Medulla oblongata (tissue), 1 donor: Measurements from ENCODE around the gene FBXO31.

Experiments used
- DNase-seq: peaks from one replicate; pipeline ENCODE4 v3.0.0-alpha.2; 2015; ENCODE audit errors: extremely low spot score

Gene FBXO31

DNA sequence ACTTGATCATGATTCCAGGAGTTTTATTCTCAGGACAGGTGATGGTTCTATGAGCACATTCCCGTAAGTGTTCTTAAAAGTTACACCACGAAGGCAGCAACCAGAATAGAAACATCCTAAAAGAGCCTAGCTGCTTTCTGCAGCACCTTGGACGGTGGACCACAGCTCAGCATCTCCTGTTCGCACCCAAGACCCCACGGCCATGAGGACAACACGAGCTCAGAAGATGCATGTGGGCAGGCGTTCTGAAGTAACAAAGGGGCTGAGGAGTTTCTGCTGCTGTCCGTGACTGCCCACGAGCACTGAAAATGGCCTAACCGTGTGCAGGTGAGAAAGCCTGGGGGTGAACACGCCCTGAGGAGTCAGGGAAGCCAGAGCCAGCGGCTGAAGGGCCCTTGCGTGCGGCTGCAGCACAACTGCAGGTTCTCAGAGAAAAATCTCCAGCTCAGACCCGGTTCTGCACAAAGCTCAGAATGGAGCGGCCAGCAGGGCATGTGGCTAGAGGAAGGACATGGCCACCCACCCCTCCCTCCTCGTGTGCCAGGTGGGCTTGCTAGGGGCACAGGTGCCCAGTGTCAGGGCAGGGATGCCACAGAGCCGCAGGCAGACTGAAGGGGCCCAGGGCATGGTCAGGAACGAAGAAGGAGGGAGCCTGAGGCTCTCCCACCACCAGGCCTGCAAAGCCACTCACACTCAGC lies 55.6 kb downstream of the FBXO31 start:
- no peak for DNase-seq

DNA sequence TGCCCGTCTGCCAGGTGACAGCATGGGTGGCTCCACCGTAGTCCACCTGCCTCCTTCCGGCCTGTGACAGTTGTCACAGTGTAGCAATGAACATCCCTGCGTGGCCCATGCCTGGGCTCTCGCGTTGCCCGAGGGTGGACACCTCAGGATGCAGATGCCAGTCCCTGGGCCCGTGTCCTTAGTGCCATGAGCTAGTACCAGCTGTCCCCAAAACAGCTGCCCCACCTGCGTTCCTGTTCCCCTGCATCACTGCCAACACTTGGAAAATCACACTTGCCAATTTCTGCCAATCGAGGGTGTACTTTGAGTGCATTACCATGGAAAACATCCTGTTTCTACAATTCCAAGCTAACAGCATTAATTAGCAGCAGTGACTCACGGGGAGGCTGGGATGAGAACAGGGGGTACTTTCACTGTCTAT lies 57.4 kb downstream of the FBXO31 start:
- DNase-seq, result no peak

DNA sequence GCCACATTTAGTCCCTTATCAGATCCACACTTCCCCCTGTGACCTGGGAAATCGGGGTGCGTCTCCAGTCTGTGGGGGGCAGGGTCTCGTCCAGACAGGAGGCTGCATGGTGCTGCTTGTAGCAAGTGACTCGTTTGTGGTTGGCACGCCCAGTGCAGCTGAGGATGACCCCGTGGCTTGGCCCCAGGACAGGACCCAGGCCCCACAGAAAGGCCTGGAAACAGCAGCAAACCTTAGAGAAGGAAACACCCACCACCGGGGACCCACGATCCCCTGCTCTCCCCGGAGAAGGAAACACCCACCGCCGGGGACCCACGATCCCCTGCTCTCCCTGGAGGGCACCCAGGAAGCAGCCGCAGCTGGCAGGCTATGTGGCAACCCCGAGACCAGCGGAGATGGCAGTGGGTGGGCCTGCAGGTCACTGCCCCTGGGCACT lies 58.1 kb downstream of the FBXO31 start:
- DNase-seq, result no peak

DNA sequence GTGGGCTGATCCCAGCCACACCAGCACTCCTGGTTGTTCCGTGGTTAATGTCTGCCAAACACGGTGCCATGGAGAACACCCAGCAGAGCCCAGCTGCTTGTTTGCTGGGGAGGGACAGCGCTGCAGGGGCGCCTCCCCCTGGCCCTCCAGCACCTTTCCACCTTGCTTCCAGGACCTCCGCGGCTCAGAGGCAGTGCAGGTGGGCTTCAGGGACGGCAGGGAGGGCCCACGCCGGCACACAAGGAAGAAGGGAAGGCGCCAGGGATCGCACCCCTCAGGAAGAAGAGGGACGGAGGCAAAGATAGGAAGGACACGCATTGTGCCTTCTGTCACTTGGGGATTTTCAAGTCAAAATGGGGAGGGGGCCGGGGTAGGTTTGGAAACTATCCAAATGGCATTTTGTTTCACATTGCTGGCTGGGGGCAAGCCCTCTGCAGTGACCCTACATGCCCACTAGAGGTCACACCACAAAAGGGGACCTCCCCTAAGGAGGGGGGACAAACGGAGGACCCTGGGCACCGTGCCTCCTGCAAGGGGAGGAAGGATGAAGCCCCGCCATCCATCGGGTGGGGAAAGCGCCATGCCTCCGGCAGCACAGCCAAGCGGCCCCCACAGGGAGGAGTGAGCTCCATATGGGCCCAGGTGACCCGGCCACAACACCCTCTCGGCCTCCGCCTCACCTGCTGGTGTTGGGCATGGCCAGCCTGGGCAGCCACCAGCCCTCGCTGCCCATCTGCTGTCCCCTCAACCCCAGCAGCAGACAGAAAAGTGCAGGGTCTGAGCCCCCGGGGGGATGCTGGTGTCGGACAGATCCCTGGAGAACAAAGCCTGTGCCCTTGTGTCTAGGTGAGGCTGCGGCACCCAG lies 58.9 kb downstream of the FBXO31 start:
- peak; percentile 57 for DNase-seq

DNA sequence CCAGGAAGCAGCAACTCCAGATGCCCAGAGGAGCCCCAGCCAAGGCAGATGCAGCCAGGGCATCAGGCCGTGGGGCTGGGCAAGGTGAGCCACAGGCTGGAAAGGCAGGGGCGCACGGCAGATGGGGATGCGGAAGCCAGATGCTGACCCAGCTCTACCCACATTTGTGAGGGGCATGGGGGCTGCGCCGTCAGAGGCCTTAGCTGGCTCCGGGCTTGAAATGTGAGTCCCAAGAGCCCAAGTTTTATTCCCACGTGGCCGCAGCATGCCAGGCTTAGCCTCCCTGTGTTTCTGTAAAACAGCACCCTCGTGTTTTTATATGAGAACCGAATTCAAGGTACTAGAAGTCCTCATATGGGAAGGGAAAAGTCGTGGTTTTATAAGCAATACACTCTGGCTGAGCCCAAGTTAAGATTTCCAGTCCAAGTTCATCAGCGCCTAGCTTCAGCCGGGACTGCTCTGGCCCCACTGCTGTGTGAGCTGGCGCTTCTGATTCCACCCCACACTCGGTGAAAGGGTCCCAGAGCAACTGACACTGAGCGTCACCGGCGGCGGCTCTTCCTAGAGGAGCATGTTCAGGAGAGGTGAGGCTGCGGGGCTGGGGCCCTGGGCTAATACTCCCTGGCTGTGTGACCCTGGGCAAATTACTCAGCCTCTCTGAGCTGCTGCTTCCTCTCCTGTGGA lies 59.7 kb downstream of the FBXO31 start:
- DNase-seq, result no peak

DNA sequence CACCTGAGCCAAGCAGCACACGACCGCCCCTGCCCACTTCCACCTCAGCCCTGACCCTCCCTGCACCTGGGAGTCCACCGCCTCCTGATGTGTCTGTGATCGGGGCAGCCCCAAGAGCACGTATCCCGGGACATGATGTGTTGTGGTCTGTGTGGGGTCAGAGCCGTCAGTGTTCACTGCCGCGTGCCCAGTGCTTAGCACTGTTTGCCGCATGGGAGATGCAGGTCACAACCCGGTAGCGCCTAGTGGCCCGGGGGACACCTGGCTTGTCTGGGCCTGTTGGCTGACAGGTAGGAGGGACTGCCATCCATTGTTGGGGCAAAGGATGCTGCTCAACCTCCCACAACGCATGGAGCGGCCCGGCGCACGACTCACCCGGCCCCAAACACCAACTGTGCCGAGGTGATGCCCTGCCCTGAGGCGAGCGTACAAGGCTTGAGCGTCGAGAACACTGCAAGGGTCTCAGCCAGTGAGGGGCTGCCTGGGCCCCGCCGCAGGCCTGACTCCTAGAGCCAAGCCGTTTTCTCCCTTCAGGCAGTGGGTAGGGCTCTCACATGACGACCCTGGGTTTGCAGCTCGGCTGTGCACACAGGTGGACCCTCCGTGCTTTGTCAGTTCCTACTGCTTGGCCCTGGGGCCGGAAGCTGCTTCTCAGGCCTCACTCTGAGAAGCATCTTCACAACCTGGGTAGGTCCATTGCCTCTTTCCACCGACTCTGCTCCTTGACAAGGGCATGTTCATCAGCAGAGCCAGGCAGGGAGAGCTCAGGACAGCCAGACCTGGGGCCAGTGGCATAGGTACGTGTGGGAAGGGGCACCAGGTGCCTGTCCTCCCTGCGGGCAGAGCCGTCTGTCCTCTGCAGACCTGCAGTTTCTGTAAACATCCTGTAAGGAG lies 60.5 kb downstream of the FBXO31 start:
- no peak for DNase-seq

DNA sequence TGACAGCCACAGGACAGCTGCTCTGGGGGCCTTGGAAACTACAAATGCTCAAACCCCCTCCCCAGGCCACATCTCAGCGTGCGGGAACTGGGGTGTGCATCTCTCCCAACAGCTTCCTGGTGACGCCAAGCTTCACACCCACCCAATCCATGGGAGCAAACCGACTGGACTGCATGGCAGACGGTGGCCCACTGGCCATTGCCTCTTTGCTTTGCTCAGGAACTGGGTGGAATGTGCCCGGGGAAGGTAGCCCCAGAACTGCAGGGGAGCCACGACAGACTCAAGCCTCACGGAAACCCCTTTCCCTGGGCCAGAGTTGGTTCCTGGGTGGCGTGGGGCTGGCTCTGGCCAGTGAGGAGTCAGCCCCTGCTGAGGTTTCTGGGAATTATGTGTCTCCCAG lies 61.2 kb downstream of the FBXO31 start:
- DNase-seq, result no peak

DNA sequence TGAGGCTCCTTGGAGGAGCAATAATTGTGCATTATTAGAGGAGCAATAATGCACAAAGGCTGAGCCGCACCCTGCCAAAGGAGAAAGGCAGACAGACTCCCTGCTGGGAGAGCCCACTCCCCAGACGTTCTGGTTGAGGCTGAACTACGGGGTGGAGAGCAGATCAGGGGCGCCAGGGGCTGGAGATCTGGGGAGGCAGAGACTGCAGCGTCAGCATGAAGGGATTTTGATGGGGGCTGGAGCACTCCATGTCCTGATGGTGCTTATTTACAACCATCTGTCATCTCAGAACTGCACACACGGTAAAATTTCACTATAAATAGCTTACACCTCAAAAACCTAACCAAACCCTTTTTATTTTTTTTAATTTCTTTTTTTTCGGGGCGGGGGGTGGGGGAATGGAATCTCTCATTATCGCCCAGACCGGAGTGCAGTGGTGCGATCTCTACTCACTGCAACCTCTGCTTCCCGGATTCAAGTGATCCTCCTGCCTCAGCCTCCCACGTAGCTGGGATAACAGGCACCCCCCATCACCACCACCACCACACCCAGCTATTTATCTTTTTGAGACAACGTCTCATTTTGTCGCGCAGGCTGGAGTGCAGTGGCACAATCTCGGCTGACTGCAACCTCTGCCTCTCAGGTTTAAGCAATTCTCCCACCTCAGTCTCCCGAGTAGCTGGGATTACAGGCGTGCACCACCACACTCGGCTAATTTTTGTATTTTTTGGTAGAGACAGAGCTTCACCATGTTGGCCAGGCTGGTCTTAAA lies 62.1 kb downstream of the FBXO31 start:
- no peak for DNase-seq

DNA sequence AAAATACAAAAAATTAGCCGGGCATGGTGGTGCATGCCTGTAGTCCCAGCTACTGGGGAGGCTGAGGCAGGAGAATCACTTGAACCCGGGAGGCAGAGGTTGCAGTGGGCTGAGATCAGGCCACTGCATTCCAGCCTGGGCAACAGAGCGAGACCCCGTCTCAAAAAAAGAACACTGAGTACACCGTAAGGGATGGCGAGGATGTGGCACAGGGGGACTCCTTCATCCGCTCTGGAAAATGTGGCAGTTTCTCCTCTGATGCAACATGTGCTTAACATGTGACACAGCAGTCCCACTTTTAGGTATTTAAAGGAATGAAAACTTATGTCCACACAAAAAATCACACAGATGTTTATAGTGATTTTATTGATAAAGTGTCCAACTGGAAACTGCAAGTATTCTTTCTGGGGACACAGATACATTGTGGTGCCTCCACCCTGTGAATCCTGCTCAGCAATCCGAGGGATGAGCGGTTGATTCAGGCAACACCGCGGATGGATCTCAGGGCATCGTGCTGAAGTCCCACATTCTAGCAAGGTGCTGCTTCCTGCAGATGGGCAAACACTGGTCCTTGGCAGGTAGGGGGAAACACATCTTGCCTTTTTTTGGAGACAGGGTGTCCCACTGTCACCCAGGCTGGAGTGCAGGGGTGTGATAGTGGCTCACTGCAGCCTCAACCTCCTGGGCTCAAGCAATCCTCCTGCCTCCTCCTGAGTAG lies 62.9 kb downstream of the FBXO31 start:
- DNase-seq, result no peak

DNA sequence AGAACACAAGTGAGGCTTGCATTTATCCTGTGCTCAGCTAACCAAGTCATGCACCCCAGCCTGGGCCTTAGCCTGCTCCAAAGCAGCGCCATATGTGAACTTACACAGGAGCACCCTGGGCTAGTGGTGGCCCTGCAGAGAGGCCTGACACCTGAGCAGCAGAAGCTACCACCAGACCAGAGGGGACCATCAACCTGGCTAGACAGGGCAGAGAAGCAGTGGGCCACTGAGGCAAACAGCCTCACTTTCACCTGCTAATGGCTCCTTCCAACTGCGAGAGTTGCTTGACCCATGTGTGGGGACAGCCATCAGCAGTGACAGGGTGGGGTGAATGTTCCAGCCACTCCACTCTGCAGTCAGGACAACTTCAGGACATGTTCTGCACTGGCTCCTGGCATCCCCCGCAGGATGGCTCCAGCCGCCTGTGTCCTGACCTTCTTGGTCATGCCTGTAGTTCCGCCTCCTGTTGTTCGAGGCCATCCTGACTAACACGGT lies 63.5 kb downstream of the FBXO31 start:
- no peak for DNase-seq

DNA sequence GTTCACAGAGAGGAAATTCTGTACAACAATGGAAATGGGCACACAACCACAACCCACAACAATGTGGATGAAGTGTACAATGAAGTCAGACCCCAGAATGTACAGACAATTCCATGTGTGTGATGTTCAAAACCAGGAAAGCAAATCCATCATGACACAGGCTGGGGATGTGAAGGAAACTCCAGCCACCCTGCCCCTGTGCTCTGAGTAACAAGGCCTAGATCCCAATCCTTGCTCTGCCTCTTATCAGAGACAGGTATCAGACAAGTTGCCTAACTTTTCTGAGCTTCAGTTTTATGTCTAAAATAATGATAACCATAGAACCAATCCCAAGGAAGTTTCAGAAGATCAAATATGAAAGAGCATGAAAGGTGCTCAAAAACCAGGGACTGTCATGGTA lies 64.6 kb downstream of the FBXO31 start:
- no peak for DNase-seq

DNA sequence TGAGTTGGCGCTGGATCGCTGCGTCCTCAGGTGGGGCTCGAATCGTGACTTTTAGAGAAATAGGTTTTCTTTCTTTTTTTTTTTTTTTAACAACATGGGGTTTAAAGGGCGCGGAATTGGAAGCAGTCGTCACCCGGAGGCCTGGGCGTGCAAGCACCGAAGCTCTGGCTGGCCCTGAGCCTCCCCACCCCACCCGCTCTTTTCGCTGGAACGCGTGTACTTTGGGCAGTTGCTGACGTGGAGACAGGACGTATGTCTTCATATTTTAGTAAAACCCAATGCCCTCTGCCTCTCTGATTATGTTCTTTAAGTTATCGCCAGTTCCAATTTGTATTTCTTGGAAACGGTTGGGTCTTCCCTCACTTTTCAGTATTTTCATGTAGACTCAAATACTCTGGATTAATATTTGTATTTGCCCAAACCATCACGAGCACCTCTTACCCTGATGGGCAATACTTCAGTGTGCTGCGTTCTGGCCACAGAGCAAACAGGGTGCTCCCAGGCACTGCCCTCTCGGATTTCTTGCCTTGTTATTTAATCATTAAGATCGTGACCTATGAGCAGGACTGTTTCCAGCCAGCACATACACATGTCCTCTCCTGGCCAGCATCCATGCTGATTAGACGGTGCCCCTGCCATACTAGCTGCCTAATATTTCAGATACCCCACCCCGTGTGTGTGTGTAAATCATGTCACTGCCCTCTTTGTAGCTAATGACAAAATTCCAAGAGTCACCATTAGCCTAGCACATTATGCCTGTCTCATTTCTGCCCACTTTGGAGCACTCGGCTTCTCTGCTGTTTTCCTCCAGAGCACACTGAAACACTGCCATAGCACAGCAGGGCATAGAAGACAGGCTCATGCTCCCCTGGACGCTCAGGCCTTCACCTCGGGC lies 65.6 kb downstream of the FBXO31 start:
- DNase-seq, result peak; percentile 21

DNA sequence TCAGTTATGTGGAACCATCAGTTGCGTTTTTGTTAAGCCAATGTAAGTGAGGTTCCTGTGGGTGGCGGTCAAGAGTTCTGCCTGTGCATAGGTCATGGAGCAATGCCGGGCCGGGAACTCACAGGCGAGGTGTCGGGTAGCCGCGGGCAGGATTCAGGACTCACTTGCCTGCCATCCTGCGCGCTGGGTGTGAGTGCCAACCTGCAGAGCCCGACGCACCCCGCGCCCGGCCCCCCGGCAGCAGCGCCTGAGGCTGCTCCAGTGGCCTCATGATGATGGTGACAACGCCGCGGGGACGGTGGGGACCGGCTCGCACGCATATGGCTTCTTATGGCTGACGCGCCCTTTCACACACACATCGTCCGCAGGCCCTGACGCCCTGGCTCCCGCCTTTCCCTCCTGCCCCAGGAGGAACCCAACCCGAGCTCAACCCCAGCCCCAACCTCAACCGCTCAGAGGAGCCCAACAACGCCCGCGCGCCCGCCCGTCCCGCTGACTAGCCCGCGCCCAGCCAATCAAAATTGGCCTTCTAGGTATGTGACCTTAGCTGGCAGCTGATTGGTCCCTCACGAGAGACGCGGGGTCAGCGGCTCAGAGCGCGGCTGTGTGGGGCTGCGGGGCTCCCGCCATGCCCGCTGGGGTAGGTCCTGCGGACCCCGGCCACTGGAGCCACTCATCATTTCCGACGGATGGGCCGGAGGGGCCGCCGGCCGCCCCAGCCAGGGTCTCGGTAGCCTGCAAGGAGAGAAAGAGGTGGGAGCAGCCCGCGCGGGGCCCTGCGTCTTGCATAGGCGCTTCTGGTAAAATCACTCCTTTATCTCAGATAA lies 66.4 kb downstream of the FBXO31 start, which contains the start of gene C16orf95:
TSS of gene C16orf95 (minus strand) at position 470 of the 827 bp plus-strand sequence. CDS start at position 320, 150 bp downstream.
- DNase-seq, result peak; percentile 97

DNA sequence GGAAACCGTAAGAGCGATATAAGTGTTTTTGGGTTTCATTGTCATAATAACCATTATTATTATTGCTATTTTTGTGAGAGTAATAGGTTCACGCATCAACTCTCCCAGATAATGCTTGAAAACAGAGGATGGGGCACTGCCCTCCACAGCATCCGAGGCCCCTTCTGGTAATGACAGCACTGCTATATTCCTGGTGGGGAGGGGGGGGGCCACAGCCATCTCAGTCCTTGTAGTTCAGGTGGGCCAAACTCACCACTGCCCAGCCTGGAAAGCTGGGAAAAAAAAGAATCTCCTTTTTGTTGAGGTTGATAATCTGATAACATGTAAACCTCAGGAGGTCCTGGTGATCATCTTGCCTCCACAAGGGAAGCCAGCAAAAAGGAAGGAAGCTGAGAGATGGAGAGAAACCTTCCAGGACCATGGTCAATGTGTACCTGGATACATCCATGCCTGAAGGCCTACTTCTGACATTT lies 67.1 kb downstream of the FBXO31 start:
- no peak for DNase-seq

DNA sequence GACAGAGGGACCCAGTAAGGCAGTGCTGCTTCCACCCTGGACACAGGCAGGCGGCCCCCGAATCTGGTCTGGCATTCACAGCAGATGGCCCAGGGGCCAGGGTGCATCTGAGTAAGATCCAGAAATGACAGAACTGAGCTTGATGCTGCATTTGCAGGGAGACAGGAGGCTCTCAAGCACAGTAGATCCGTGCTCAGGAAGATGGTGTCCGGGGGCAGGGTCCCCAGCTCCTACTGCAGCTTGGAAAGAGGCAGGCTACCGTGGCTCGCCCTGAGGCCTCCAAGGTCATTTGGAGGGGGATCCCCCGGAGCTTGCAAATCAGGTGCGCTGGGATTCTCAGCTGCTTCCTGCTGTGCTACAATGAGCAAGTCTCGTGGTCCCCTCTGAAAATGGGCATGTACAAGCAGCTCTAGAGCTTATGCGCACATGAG lies 68.6 kb downstream of the FBXO31 start:
- no peak for DNase-seq

DNA sequence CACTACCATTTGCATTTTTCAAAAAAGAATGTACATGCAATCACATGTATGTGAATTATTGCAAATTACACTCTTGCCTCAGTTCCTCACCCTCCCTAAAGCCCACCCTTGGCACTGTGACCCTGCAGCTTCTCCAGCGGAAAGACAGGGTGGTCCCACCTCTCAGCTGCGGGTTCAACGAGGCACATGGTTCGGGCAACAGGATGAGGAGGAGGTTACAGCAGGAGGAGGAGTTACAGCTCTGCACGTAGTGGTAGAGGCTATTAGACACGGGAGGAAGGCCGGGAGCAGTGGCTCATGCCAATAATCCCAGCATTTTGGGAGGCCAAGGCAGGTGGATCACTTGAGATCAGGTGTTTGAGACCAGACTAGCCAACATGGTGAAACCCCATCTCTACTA lies 71.6 kb downstream of the FBXO31 start:
- no peak for DNase-seq

DNA sequence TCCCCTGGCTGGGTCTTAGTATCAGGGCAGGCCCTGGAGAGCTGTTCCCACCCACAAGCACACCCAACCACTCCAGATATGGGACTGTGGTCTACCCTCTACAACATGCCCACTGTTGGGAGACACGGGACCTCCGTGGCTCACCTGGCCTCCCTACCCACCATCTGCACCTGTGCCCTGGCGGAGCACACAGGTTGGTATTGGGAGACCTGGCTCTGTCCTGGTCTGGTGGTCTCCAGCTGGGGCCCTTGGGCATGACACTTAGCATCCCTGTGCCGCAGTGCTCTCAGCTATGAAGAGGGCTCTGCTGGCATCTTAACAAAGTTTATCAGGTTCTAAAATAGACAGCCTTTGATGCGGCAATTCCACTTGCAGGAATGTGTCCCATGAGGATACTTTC lies 72.2 kb downstream of the FBXO31 start:
- DNase-seq, result no peak

DNA sequence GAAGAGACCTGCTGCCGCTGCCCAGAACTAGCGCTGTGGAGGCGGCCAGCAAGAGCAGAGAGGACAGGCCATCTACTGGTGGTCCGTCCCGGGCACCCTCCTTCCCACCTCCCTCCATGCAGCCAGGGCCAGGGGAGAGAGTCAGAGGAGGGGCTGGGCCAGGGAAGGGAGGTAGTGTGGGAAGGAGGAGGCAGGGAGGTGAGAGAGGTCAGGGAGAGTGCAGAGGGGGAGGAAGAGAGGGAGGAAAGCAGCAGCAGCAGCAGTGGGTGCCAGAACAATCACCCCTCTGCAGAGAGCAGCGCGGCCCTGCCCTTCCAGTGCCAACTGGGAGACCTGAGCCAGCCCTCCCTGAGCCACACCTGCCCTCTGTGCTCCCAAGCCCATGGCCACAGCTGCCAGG lies 73.0 kb downstream of the FBXO31 start:
- DNase-seq, result no peak
